BLaER1 treated with 17β-estradiol and CSF1 and Interleukin-3, amounts not matched to agents 10 nM and 100 nM (cell line): ENCODE measurements around the gene MYOM3.

Experiments
- H3K27ac ChIP-seq, 11 experiments: shearing (Covaris generic); formaldehyde crosslinking; 2 replicates each; pipeline ENCODE4 v1.8.1; 2022
- H3K27me3 ChIP-seq, 11 experiments: shearing (Covaris generic); formaldehyde crosslinking; 2 replicates each; pipeline ENCODE4 v1.8.1; 2022
- H3K36me3 ChIP-seq, 11 experiments: shearing (Covaris generic); formaldehyde crosslinking; 2 replicates each; pipeline ENCODE4 v1.8.1; 2022
- H3K4me1 ChIP-seq, 10 experiments: shearing (Covaris generic); formaldehyde crosslinking; 2 replicates each; pipeline ENCODE4 v1.8.1; 2022
- H3K4me2 ChIP-seq, 11 experiments: shearing (Covaris generic); formaldehyde crosslinking; 2 replicates each; pipeline ENCODE4 v1.8.1; 2022
- H3K4me3 ChIP-seq, 10 experiments: shearing (Covaris generic); formaldehyde crosslinking; 2 replicates each; pipeline ENCODE4 v1.8.1; 2022
- H3K9ac ChIP-seq, 11 experiments: shearing (Covaris generic); formaldehyde crosslinking; 2 replicates each; pipeline ENCODE4 v1.8.1; 2022
- H3K9me3 ChIP-seq, 11 experiments: shearing (Covaris generic); formaldehyde crosslinking; replicated peaks in 1 of 11; 2 replicates each; pipeline ENCODE4 v1.8.1; 2022
- H4K20me1 ChIP-seq, 11 experiments: shearing (Covaris generic); formaldehyde crosslinking; 2 replicates each; pipeline ENCODE4 v1.8.1; 2022
- Cebpa-rat ChIP-seq, 11 experiments: shearing (Covaris generic); IDR thresholded peaks; 2 replicates each; pipeline ENCODE4 v1.8.1; 2022

Gene MYOM3

DNA sequence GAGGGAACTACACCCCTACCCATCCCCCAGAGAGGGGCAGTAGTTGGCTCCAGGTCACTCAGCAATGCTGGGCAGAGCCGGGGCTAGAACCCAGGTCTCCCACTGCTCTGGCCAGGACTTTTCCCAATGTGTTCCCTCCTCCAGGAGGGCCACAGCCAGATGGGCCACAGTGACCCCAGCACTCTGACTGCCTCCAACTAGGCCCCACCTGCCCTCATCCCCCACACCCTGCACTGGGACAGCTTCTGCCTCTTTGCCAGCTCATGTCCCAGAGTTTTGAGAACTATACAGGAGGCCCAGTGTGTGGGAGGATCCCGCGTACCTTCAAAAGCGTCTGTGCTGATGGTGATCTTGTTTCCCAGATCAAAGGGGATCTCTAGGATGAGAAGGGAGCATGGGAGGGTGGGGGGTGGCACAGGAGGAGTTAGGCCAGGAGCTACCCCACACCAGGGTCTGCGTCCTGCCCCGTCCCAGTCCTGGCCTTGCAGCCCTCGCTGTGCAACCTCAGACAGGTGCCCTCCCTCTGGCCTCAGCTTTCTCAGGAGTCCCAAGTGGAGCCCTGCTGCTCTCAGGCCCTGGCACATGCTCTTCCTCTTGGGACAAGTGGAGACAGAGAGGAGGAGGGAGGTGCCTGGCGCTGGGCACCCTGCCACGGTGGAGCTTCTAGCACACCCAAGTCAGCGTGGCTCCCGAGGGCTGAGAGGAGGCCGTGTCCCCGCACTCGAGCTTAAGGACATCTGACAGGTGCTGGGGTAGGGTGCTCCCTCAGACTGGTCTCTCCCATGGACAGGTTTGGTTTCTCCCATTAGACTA is 22.0 kb downstream of the MYOM3 start:
- no peaks in the 10 kb centered on the region for H3K9me3 ChIP-seq
- no peaks in the 10 kb centered on the region for H3K36me3 ChIP-seq
- H3K4me1 ChIP-seq: peaks cover 0 to 17% (median 10%) of the 10 kb centered on the region in 10 experiments; a peak in 15 of 20 replicates
- peak overlapping the region in 9 of 11 experiments; percentile 15 to 72 (median 54); a peak in 15 of 22 replicates for H3K4me2 ChIP-seq
- no peaks in the 10 kb centered on the region for H3K27me3 ChIP-seq
- H3K4me3 ChIP-seq: no peak overlapping the region
- 0 out of 22 replicates have a peak overlapping the region, but pooled peaks of 2 of the 11 experiments have one; percentile 15 to 30 for H3K9ac ChIP-seq
- no peak for TF ChIP-seq Cebpa-rat (IDR thresholded peaks at IDR 0.05)
- H4K20me1 ChIP-seq: no peaks in the 10 kb centered on the region
- H3K27ac ChIP-seq: peak overlapping the region in 5 of 11 experiments; percentile 19 to 59 (median 48); a peak in 5 of 22 replicates

DNA sequence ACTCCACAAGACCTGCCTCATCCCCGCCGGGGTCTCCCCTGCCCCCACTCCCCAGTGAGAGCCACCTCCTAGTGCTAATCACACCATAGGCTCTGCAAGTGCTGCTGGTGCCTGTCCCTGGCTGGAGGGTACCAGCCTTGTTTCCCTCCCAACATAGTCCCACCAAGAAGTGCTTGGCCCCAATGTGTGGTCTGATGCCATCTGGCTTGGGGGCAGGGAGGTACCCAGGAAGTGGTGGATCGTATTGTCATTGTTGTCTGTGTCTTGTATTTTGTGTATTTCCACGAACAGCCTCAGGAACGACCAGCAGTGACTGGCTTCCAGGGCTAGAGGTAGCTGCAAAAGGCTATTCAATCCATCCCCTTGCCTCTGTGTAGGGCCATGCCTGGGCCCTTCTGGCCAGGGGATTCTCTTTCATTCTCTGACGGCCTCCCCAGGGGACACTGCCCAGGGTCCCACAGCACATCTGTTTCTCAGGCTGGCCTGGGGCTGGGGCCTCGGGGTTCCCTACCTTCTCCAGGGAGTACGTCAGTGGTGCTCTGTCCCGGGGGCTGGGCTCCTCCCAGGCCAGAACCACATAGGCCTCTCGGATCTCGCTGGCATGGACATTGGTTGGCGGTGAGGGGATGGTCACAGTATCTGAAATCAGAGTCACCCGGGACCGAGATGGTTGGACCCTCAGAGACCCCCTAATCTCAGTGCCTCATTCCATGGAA is 22.8 kb downstream of the MYOM3 start:
- H3K27ac ChIP-seq: peak overlapping the region in 8 of 11 experiments; percentile 19 to 59 (median 42); a peak in 10 of 22 replicates
- H3K4me2 ChIP-seq: peak overlapping the region in 9 of 11 experiments; percentile 15 to 72 (median 54); a peak in 17 of 22 replicates
- H3K27me3 ChIP-seq: no peaks in the 10 kb centered on the region
- H4K20me1 ChIP-seq: no peaks in the 10 kb centered on the region
- H3K4me1 ChIP-seq: peaks cover 0 to 17% (median 10%) of the 10 kb centered on the region in 10 experiments; a peak in 15 of 20 replicates
- no peak overlapping the region for H3K4me3 ChIP-seq
- no peak for TF ChIP-seq Cebpa-rat (IDR thresholded peaks at IDR 0.05)
- no peaks in the 10 kb centered on the region for H3K9me3 ChIP-seq
- no peaks in the 10 kb centered on the region for H3K36me3 ChIP-seq
- H3K9ac ChIP-seq: peak overlapping the region in 6 of 11 experiments; percentile 5 to 41 (median 21); a peak in 1 of 22 replicates

DNA sequence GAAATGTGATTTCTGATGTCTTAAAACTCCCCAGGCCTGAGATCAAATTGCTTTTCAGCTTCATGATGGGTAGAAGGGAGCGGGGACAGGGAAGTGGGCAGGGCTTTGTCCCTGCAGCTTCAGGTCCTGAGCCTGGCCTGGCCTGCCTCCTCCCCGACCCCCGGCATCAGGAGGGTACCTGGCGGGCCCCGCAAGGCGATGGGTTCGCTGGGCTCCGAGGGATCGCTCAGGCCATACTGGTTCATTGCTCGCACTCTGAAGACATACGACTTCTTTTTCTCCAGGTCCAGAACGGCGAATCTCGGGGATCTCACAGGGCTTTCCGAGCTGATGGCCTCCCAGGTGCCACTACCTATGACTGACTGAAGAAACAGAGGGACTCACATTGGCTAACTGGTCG is 25.5 kb downstream of the MYOM3 start:
- no peak for TF ChIP-seq Cebpa-rat (IDR thresholded peaks at IDR 0.05)
- Histone ChIP-seq H4K20me1 (no peaks in the 10 kb centered on the region), H3K9me3 (no peaks in the 10 kb centered on the region), H3K9ac (no peak overlapping the region), H3K27ac (no peak overlapping the region), H3K4me1 (peaks cover 0 to 17% (median 10%) of the 10 kb centered on the region in 10 experiments; a peak in 15 of 20 replicates), H3K27me3 (no peaks in the 10 kb centered on the region), H3K36me3 (no peaks in the 10 kb centered on the region), H3K4me3 (no peak overlapping the region), H3K4me2 (no peak overlapping the region)

GRCh38 chr1:24085546-24085945 is 26.4 kb downstream of the MYOM3 start:
- Histone ChIP-seq H3K9ac (no peak overlapping the region), H3K9me3 (no peaks in the 10 kb centered on the region), H3K4me1 (peaks cover 0 to 17% (median 10%) of the 10 kb centered on the region in 10 experiments; a peak in 15 of 20 replicates), H3K27me3 (no peaks in the 10 kb centered on the region), H3K36me3 (no peaks in the 10 kb centered on the region), H4K20me1 (no peaks in the 10 kb centered on the region), H3K4me2 (no peak overlapping the region), H3K4me3 (no peak overlapping the region), H3K27ac (no peak overlapping the region)
- TF ChIP-seq Cebpa-rat (IDR thresholded peaks at IDR 0.05): no peak

- TF ChIP-seq Cebpa-rat (IDR thresholded peaks at IDR 0.05): no peak
- no peaks in the 10 kb centered on the region for H3K36me3 ChIP-seq
- no peaks in the 10 kb centered on the region for H3K27me3 ChIP-seq
- H3K27ac ChIP-seq: no peak overlapping the region
- peaks cover 0 to 13% (median 10%) of the 10 kb centered on the region in 10 experiments; a peak in 15 of 20 replicates for H3K4me1 ChIP-seq
- H4K20me1 ChIP-seq: no peaks in the 10 kb centered on the region
- H3K4me3 ChIP-seq: no peak overlapping the region
- no peaks in the 10 kb centered on the region for H3K9me3 ChIP-seq
- H3K9ac ChIP-seq: no peak overlapping the region
- H3K4me2 ChIP-seq: no peak overlapping the region
Observed at GRCh38 chr1:24085007-24085406, 26.9 kb downstream of the MYOM3 start.

DNA sequence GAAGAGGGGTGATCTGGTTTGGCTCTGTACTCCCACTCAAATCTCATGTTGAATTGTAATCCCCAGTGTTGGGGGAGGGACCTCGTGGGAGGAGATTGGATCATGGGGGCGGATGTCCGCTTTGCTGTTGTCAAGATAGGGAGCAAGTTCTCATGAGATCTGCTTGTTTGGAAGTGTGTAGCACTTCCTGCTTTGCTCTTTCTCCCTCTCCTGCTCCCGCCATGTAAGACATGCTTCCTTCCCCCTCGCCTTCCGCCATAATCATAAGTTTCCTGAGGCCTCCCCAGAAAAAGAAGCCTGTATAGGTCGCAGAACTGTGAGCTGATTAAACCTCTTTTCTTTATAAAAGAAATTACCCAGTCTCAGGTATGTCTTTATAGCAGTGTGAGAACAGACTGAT is 27.9 kb downstream of the MYOM3 start:
- Histone ChIP-seq H3K27ac (no peak overlapping the region), H3K4me2 (no peak overlapping the region), H3K36me3 (no peaks in the 10 kb centered on the region), H3K4me3 (no peak overlapping the region), H3K4me1 (peaks cover 0 to 4% (median 3%) of the 10 kb centered on the region in 10 experiments; a peak in 15 of 20 replicates), H3K27me3 (no peaks in the 10 kb centered on the region), H3K9me3 (no peaks in the 10 kb centered on the region), H4K20me1 (no peaks in the 10 kb centered on the region), H3K9ac (no peak overlapping the region)
- no peak for TF ChIP-seq Cebpa-rat (IDR thresholded peaks at IDR 0.05)

DNA sequence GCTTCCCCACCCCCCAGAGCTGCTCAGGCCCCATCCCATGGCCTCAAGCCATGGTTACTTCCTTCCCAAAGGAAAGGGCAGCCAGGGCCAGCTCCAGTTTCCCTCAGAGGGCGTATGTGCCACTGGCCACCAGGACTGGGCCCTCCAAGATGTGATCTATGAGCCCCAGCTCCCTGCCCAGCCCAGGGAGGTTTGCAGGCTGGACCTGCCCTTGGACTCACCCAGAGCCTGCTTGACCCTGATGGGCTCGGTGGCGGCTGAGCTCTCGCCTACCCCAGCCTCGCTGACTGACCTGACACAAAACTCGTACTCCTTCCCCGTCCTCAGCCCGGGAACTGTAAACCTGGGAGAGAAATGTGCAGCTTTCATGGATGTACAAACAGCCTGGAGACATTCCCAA is 29.6 kb downstream of the MYOM3 start:
- no peak overlapping the region for H3K9ac ChIP-seq
- H3K4me1 ChIP-seq: no peaks in the 10 kb centered on the region
- H4K20me1 ChIP-seq: no peaks in the 10 kb centered on the region
- H3K27me3 ChIP-seq: no peaks in the 10 kb centered on the region
- H3K4me2 ChIP-seq: no peak overlapping the region
- H3K36me3 ChIP-seq: no peaks in the 10 kb centered on the region
- no peaks in the 10 kb centered on the region for H3K9me3 ChIP-seq
- no peak overlapping the region for H3K27ac ChIP-seq
- no peak overlapping the region for H3K4me3 ChIP-seq
- no peak for TF ChIP-seq Cebpa-rat (IDR thresholded peaks at IDR 0.05)

DNA sequence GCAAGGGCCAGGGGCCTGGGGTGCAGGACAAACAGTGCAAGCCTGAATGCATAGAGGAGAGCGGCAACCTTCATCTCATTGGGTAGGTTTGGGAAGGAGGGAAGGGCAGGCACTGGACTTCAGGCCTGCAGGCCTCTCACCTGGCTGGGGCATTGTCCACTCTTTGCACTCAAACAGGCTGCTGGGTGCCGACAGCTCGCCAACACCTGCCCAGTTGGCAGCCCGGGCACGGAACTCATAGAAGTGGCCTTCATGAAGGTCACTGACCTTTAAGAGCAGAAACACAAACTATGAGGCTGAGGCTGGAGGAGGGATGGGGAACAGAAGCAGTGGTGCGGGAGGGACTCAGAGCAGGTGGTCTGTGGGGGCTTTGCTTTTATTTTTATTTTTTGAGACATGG is 30.7 kb downstream of the MYOM3 start:
- no peaks in the 10 kb centered on the region for H3K27me3 ChIP-seq

DNA sequence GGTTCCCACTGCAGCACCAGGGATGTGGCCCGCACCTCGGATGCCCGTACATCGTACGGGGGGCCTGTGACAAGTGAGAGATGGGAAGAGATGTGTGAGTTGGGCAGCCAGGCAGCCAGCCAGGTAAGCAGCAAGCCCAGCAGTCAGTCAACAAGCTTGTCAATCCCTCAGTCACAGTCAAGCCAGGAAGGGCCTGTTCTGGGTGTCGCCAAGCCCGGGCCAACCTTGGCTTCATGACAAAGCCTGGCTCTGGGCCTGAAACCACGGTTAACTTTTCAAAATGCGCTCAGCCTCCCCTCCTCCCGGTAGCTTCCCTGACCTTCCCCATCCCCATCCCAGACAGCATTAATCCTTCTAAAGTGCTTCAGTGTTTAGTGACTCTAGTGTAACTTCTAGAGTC is 31.8 kb downstream of the MYOM3 start:
- Histone ChIP-seq H3K36me3 (no peaks in the 10 kb centered on the region), H3K4me2 (no peak overlapping the region), H3K9ac (no peak overlapping the region), H3K4me3 (no peak overlapping the region), H4K20me1 (no peaks in the 10 kb centered on the region), H3K27me3 (no peaks in the 10 kb centered on the region), H3K27ac (no peak overlapping the region), H3K4me1 (no peaks in the 10 kb centered on the region), H3K9me3 (no peaks in the 10 kb centered on the region)
- no peak for TF ChIP-seq Cebpa-rat (IDR thresholded peaks at IDR 0.05)

More for the DNA sequence above, 30.7 kb downstream of the MYOM3 start:
- H4K20me1 ChIP-seq: no peaks in the 10 kb centered on the region
- H3K36me3 ChIP-seq: no peaks in the 10 kb centered on the region
- TF ChIP-seq Cebpa-rat (IDR thresholded peaks at IDR 0.05): no peak
- no peak overlapping the region for H3K4me2 ChIP-seq
- no peak overlapping the region for H3K27ac ChIP-seq
- H3K4me1 ChIP-seq: no peaks in the 10 kb centered on the region
- H3K9me3 ChIP-seq: no peaks in the 10 kb centered on the region
- H3K9ac ChIP-seq: no peak overlapping the region
- no peak overlapping the region for H3K4me3 ChIP-seq
